ENCODE data around the gene MAGI1. TPM values are rescaled to one million over a fixed set of nuclear protein-coding genes. Genes with fewer than 3 reads are reported as not detected.
"Not testable (repeated sequence)": the region's sequence is repeated elsewhere in the genome, so short reads cannot be mapped to it uniquely, and the experiment has no call there.

The MAGI1 gene
- total RNA-seq, 2 experiments from 2014 or later, result 0.21 to 0.24 TPM

DNA sequence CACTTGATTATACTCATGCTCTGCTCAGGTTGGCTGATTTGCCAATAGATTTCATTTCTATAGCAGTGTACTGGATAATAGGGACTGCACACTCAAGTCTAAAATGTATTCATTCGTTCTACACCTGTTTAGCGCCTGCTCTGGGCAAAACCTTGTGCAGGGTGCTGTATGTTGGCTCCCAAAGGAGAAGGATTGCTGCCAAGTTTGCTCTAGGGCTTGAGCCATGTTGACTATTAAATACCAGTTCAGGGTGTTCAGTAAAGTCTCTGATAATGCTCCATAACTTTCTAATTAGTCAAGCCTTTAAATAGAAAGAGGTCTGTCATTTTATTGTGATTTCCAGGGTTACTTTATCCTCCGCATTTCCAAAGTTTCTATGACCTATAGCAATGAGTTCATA, 470.2 kb downstream of the MAGI1 start:
- POLR2A ChIA-PET, result no interaction called here
- no peak overlapping the region for H3K4me3 Mint-ChIP-seq
- no peak for DNase-seq
- H3K27ac Mint-ChIP-seq, result no peak overlapping the region
- H3K9me3 Mint-ChIP-seq, result peaks cover 1% of the 10 kb centered on the region
- intact Hi-C loops (cut with micrococcal nuclease), result no loop called here
- H3K27me3 Mint-ChIP-seq, result no peaks in the 10 kb centered on the region
- CTCF ChIA-PET, result no interaction called here
- no peaks in the 10 kb centered on the region for H3K4me1 Mint-ChIP-seq (ENCODE audit: low read depth)
- no peaks in the 10 kb centered on the region for H3K36me3 Mint-ChIP-seq

DNA sequence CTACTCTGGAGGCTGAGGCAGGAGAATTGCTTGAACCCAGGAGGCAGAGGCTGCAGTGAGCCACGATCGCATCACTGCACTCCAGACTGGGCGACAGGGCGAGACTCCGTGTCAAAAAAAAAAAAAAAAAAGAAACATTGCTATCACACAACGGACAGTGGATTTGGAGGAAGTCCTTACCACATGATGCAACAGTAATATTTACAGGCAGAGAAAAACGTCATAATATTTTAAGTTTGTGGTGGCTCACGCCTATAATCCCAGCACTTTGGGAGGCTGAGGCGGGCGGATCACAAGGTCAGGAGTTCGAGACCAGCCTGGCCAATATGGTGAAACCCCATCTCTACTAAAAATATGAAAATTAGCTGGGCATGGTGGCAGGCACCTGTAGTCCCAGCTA, 473.0 kb downstream of the MAGI1 start:
- H3K9me3 Mint-ChIP-seq; H3K4me3 Mint-ChIP-seq; H3K4me1 Mint-ChIP-seq (ENCODE audit: low read depth); H3K27me3 Mint-ChIP-seq; H3K27ac Mint-ChIP-seq; POLR2A ChIA-PET; CTCF ChIA-PET; DNase-seq; intact Hi-C loops (cut with micrococcal nuclease); H3K36me3 Mint-ChIP-seq: not testable (repeated sequence)

DNA sequence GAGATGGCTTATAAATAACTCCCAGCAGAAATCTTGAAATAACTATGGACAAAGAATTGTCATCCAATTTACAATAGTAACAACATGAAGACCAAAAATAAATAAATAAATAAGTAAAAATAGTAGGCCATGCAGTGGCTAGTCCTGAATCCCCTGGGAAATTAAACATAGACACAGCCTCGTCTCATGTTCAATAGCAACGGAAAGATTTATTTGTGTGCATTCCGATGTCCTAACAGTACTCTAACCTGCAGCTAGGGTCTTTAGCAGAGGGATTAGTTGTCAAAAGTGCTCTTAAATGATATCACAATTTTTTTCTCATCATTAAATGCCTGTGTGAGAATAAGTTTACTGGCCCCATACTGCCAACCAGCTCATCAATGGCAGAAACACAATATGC, 474.2 kb downstream of the MAGI1 start:
- POLR2A ChIA-PET, result no interaction called here
- CTCF ChIA-PET, result no interaction called here
- no peak for DNase-seq
- intact Hi-C loops (cut with micrococcal nuclease), result no loop called here
- no peak overlapping the region for H3K27ac Mint-ChIP-seq
- no peak overlapping the region for H3K4me3 Mint-ChIP-seq
- H3K36me3 Mint-ChIP-seq, result no peaks in the 10 kb centered on the region
- H3K9me3 Mint-ChIP-seq, result no peaks in the 10 kb centered on the region
- no peaks in the 10 kb centered on the region for H3K4me1 Mint-ChIP-seq (ENCODE audit: low read depth)
- no peaks in the 10 kb centered on the region for H3K27me3 Mint-ChIP-seq

DNA sequence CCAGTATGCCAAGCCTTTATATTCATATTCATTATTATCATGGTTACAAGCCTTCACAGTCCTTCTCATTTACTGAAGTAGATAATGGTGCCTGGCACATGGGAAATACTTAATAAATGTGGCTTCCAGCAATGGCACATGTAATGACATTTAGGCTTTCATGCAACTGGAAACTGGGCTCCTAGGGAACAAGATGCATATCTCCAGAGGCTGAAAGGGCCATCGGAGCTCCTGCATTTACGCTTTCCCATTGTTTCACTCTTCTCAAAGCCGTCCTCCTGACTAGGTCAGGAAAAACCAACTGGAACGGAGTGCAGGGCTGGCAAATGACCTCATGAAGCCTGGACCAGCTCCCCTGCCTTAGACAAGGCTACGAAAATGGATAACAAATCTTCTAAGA, 474.9 kb downstream of the MAGI1 start:
- Mint-ChIP-seq H3K4me1 (ENCODE audit: low read depth) (no peaks in the 10 kb centered on the region), H3K36me3 (no peaks in the 10 kb centered on the region), H3K27ac (no peak overlapping the region), H3K9me3 (no peaks in the 10 kb centered on the region), H3K27me3 (no peaks in the 10 kb centered on the region), H3K4me3 (no peak overlapping the region)
- intact Hi-C loops (cut with micrococcal nuclease), result no loop called here
- DNase-seq, result no peak
- CTCF ChIA-PET, result no interaction called here
- POLR2A ChIA-PET, result no interaction called here

DNA sequence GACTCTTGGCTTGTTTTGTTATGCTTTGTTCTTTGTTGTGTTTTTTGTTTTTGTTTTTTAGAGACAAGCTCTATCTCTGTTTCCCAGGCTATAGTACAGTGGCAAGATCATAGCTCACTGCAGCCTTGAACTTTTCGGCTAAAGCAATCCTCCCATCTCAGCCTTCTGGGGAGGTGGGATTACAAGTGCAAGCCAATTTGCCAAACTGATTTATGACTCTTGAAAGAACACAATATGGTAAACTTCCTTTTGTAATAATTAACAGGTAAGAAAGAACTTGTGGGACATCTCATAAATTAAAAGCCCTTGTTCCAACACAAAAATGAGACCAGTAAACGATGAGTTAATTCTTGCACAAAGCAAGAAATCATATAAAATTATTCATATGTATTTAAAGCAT, 476.3 kb downstream of the MAGI1 start:
- no peaks in the 10 kb centered on the region for H3K36me3 Mint-ChIP-seq
- H3K4me1 Mint-ChIP-seq (ENCODE audit: low read depth), result no peaks in the 10 kb centered on the region
- POLR2A ChIA-PET, result no interaction called here
- peaks cover 2% of the 10 kb centered on the region for H3K9me3 Mint-ChIP-seq
- H3K27ac Mint-ChIP-seq, result no peak overlapping the region
- CTCF ChIA-PET, result no interaction called here
- no peak overlapping the region for H3K4me3 Mint-ChIP-seq
- no peak for DNase-seq
- no peaks in the 10 kb centered on the region for H3K27me3 Mint-ChIP-seq
- intact Hi-C loops (cut with micrococcal nuclease), result no loop called here

DNA sequence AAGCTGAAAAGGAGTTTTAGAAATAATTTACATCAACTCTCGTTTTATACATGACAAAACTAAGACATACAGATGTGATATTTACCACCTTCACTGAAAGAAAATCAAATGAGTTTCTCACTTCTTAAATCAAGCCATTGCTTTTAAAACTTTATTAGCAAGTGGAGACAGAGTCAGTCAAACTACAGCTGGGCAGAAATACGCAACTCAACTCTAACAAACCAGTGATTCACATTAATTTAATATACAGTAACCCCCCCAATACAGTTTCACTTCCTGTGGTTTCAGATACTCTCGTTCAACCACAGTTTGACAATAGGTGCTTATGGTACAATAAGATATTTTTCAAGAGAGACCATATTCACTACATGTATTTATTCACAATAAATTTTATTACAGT, 477.1 kb downstream of the MAGI1 start:
- ChIA-PET CTCF (no interaction called here), POLR2A (no interaction called here)
- Mint-ChIP-seq H3K27ac (no peak overlapping the region), H3K4me3 (no peak overlapping the region), H3K36me3 (no peaks in the 10 kb centered on the region), H3K9me3 (peaks cover 5% of the 10 kb centered on the region), H3K27me3 (no peaks in the 10 kb centered on the region), H3K4me1 (ENCODE audit: low read depth) (no peaks in the 10 kb centered on the region)
- no peak for DNase-seq
- intact Hi-C loops (cut with micrococcal nuclease), result no loop called here

DNA sequence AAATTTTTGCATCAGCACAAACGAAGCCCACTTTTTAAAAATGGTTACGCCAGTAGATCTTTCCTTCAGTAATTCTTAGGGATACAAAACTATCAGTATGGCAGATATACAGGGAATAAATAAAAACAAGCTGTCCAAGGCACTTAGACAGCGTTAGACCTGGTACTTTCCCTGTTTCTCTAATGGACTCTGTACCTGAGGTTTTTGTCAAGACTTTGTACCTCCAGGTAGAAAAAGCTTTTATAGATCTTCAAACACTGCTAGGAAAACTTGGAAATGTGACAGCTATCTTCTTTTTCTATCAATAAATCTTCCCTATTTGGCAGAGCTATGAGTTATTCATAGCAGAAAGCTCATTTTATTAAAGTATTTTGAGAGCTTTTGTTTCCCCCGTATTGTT, 477.8 kb downstream of the MAGI1 start:
- DNase-seq, result no peak
- POLR2A ChIA-PET, result no interaction called here
- H3K9me3 Mint-ChIP-seq, result peaks cover 5% of the 10 kb centered on the region
- CTCF ChIA-PET, result no interaction called here
- H3K27me3 Mint-ChIP-seq, result no peaks in the 10 kb centered on the region
- H3K4me3 Mint-ChIP-seq, result no peak overlapping the region
- H3K27ac Mint-ChIP-seq, result no peak overlapping the region
- intact Hi-C loops (cut with micrococcal nuclease), result no loop called here
- no peaks in the 10 kb centered on the region for H3K4me1 Mint-ChIP-seq (ENCODE audit: low read depth)
- no peaks in the 10 kb centered on the region for H3K36me3 Mint-ChIP-seq

DNA sequence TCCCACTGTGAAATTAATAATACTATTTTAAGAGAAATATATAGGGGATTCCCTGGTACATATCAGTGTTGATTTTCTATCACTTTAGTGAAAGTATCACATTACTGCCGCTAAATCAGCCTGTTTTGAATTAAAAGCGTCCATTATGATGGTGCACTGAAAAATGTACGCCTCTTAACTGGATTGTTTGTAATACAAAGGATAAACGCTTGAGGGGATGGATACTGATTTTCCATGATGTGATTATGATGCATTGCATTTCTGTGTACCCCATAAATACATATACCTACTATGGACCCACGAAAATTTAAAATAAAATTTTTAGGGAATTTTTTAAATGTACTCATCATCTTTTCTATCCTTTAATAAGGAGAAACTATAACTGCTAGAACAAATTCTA, 478.6 kb downstream of the MAGI1 start:
- Mint-ChIP-seq H3K36me3 (no peaks in the 10 kb centered on the region), H3K27ac (no peak overlapping the region), H3K4me1 (ENCODE audit: low read depth) (no peaks in the 10 kb centered on the region), H3K4me3 (no peak overlapping the region), H3K27me3 (no peaks in the 10 kb centered on the region), H3K9me3 (peaks cover 5% of the 10 kb centered on the region)
- CTCF ChIA-PET, result no interaction called here
- no peak for DNase-seq
- intact Hi-C loops (cut with micrococcal nuclease), result no loop called here
- POLR2A ChIA-PET, result no interaction called here

DNA sequence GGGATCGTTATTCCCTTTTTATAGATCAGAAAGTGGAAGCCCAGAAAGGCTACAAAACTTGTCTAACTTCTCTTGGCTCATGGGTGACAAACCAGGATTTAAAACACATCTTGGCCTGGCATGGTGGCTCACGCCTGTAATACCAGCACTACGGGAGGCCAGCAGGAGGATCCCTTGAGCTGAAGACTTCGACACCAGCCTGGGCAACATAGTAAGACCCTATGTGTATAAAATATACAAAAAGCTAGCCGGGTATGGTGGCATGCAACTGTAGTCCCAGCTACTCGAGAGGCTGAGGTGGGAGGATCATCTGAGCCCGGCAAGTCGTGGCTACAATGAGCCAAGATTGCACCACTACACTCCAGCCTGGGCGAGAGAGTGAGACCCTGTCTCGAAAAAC, 479.1 kb downstream of the MAGI1 start:
- intact Hi-C loops (cut with micrococcal nuclease), result no loop called here
- no peak overlapping the region for H3K27ac Mint-ChIP-seq
- DNase-seq, result no peak
- no peaks in the 10 kb centered on the region for H3K4me1 Mint-ChIP-seq (ENCODE audit: low read depth)
- ChIA-PET CTCF (no interaction called here), POLR2A (no interaction called here)
- no peaks in the 10 kb centered on the region for H3K36me3 Mint-ChIP-seq
- H3K4me3 Mint-ChIP-seq, result no peak overlapping the region
- no peaks in the 10 kb centered on the region for H3K27me3 Mint-ChIP-seq
- H3K9me3 Mint-ChIP-seq, result peaks cover 5% of the 10 kb centered on the region

DNA sequence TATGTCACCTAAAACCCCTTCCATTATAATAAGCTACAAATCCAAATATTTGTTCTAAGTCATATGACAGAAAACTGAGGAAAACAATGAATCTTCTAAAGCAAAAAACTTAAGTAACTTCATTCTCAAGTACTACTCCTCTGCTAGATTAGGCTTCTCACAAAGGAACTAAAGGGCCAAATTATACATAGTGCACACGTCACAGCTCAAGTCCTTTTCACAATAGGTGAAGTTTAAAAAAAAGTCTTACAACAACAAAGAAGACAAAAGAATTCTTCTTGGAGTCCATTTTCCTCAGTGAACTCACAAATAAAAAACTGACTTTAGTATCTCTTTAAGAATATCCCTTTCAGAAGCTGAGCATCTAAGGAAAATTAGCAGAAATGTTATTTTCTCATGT, 479.9 kb downstream of the MAGI1 start:
- Mint-ChIP-seq H3K27me3 (no peaks in the 10 kb centered on the region), H3K9me3 (peaks cover 5% of the 10 kb centered on the region), H3K4me1 (ENCODE audit: low read depth) (no peaks in the 10 kb centered on the region), H3K27ac (no peak overlapping the region), H3K4me3 (no peak overlapping the region), H3K36me3 (no peaks in the 10 kb centered on the region)
- no peak for DNase-seq
- intact Hi-C loops (cut with micrococcal nuclease), result no loop called here
- CTCF ChIA-PET, result no interaction called here
- POLR2A ChIA-PET, result no interaction called here

DNA sequence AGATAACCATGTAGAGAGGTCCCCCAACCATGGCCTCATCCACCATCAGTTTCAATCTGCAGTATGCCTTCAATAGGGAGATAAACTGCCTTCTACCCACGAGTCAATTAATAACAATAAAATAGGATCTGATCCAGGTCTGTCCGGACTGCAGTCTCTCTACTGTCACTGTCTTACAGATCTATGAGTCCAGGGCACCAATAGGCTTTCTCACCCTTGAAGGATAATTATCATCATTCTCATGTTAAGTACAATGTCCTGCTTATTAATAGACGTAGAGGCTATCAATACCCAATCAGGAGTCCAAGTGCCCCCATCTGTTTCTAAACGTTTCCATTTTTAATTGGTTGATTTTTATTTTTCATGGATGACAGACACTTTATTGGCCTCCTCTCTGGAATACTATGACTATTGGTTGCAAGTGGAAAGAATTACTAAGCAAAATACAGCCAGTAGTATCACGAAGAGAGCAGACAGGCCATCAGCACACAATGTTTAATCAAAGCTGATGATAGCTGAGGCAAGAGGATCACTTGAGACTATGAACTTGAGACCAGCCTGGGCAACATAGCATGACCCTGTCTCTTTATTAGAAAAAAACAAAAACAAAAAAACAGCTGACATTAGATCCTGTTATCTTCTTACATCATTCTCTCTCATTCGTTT, 480.7 kb downstream of the MAGI1 start:
- peaks cover 5% of the 10 kb centered on the region for H3K9me3 Mint-ChIP-seq
- no peaks in the 10 kb centered on the region for H3K27me3 Mint-ChIP-seq
- POLR2A ChIA-PET, result no interaction called here

DNA sequence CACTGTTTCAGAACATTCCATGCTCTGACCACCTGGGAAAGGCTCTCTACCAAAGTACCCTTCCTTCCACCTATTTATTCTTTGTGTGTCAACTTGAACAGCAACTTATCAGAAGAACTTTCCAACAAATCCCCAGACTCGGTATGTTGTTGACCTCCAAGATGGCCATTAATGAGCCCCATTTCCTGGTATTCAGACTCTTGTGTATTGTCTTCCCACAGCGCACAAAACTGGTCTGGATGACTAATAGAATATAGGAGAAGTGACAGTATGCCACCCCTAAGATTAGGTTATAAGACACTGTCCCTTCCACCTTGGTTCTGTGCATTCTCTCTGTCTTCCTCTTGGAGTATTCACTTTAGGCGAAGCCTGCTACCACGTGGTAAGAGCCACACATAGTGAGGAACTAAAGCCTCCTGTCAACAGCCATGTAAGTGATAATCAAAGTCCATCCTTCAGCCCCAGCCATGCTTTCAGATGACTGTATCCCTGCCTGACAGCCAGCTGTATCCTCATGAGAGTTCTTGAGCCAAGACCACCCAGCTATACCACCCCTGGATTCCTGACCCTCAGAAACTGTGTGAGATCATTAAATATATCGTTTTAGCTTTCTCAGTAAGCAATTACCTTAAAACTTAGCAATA, 481.7 kb downstream of the MAGI1 start:
- peaks cover 5% of the 10 kb centered on the region for H3K9me3 Mint-ChIP-seq
- H3K4me3 Mint-ChIP-seq, result no peak overlapping the region
- no peaks in the 10 kb centered on the region for H3K4me1 Mint-ChIP-seq (ENCODE audit: low read depth)
- intact Hi-C loops (cut with micrococcal nuclease), result no loop called here
- no peak for DNase-seq
- POLR2A ChIA-PET, result no interaction called here
- H3K27me3 Mint-ChIP-seq, result no peaks in the 10 kb centered on the region
- H3K36me3 Mint-ChIP-seq, result no peaks in the 10 kb centered on the region
- no peak overlapping the region for H3K27ac Mint-ChIP-seq
- CTCF ChIA-PET, result no interaction called here

More for the DNA sequence above, 480.7 kb downstream of the MAGI1 start:
- intact Hi-C loops (cut with micrococcal nuclease), result no loop called here
- H3K4me3 Mint-ChIP-seq, result no peak overlapping the region
- H3K4me1 Mint-ChIP-seq (ENCODE audit: low read depth), result no peaks in the 10 kb centered on the region
- no peaks in the 10 kb centered on the region for H3K36me3 Mint-ChIP-seq
- CTCF ChIA-PET, result no interaction called here
- H3K27ac Mint-ChIP-seq, result no peak overlapping the region
- no peak for DNase-seq

DNA sequence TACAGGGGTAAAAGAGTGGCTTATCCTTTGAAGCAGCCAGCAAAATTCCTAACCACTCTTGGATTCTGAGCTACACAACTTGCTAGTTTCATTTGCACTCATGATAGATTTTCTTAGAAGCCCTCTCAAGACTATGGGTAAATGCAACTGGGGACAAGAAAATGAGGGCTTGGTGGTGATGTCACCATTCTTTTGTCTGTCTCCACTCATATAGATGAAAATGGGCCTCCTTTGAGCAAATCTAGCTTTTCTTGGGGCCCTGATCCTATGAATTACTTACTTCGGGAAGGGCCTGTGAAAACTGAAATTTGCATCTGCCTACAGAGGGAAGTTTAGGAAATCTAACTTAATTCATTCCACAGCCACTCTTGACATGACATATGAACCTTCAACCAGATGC, 486.3 kb downstream of the MAGI1 start:
- Mint-ChIP-seq H3K27me3 (peaks cover 7% of the 10 kb centered on the region), H3K27ac (no peak overlapping the region), H3K4me1 (ENCODE audit: low read depth) (no peaks in the 10 kb centered on the region), H3K9me3 (peaks cover 3% of the 10 kb centered on the region), H3K4me3 (no peak overlapping the region), H3K36me3 (no peaks in the 10 kb centered on the region)
- CTCF ChIA-PET, result no interaction called here
- intact Hi-C loops (cut with micrococcal nuclease), result no loop called here
- POLR2A ChIA-PET, result no interaction called here
- DNase-seq, result no peak

Data from activated CD4-positive, alpha-beta memory T cell treated with anti-CD3 and anti-CD28 coated beads for 36 hours (primary cell).